LNCaP clone FGC (cell line): ENCODE data around the gene SKAP1.
A peak's percentile ranks its signal among the peaks of the same experiment; 100 is the strongest.

Source experiments
- DNase-seq: peaks from one replicate; pipeline ENCODE4 v3.0.0-alpha.2; 2011; ENCODE audit warnings: low read depth
- H3K4me3 ChIP-seq: 2 replicates; pipeline ENCODE4 v1.5.1; 2011; ENCODE audit warnings: mild to moderate bottlenecking, low read depth, low read length, control low read depth
- TF ChIP-seq, protein P1 (sequence below): IDR thresholded peaks from 2 replicates; pipeline ENCODE4 v1.5.1; 2012; ENCODE audit warnings: mild to moderate bottlenecking; ENCODE audit not compliant: control insufficient read depth, insufficient read depth; ENCODE audit errors: extremely low read depth

The SKAP1 gene

DNA sequence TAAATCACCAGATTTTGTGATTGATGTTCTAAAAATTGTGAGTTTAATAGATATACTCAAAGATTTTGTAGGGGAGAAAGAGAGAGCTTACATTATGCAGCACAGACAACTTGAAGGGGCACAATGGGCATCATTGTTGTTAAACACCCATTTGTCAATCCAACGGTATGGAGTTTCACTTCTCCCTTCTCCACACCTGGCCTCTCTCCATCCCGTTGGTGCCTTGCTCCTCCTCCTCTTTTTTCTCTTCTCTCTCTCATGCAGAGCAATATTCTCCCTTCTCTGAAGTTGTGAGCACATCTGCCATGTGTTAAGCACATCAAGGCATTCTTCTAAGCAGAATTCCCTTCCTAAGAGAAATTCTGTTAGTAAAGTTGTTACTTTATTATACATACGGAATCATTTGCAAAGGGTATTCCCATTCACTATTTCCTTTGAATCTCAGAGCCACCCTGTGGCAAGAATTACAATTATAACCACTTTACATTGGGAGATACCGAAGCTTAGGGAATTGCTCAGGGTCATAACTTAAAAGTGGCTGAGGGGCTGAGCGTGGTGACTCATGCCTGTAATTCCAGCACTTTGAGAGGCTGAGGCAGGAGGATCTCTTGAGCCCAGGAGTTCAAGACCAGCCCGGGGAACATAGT is 40.5 kb upstream of the SKAP1 start:
- no peak overlapping the region for H3K4me3 ChIP-seq
- no peak for DNase-seq
- TF ChIP-seq, protein P1, sequence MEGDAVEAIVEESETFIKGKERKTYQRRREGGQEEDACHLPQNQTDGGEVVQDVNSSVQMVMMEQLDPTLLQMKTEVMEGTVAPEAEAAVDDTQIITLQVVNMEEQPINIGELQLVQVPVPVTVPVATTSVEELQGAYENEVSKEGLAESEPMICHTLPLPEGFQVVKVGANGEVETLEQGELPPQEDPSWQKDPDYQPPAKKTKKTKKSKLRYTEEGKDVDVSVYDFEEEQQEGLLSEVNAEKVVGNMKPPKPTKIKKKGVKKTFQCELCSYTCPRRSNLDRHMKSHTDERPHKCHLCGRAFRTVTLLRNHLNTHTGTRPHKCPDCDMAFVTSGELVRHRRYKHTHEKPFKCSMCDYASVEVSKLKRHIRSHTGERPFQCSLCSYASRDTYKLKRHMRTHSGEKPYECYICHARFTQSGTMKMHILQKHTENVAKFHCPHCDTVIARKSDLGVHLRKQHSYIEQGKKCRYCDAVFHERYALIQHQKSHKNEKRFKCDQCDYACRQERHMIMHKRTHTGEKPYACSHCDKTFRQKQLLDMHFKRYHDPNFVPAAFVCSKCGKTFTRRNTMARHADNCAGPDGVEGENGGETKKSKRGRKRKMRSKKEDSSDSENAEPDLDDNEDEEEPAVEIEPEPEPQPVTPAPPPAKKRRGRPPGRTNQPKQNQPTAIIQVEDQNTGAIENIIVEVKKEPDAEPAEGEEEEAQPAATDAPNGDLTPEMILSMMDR = peak; percentile 18; the same call in 1 of the 2 replicates

DNA sequence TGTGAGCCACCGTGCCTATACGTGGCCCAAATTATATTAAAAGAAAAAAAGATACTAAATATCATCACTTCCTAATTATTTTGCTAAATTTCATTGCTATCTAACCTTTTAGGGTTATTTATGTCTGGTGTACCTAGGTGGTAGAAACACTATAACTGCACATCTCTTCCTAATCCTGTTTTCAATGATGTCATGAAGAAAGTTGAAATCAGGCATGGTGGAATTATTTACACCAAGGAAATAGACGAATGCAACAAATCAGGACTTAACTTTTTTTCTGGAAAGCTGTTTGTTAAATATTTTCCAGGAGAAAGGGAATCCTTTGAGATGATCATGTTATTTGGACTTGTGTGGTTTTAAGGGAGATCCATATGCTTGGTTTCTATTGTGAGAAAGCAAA is 39.2 kb upstream of the SKAP1 start:
- TF ChIP-seq, protein P1 = no peak
- no peak for DNase-seq
- H3K4me3 ChIP-seq = no peak overlapping the region

DNA sequence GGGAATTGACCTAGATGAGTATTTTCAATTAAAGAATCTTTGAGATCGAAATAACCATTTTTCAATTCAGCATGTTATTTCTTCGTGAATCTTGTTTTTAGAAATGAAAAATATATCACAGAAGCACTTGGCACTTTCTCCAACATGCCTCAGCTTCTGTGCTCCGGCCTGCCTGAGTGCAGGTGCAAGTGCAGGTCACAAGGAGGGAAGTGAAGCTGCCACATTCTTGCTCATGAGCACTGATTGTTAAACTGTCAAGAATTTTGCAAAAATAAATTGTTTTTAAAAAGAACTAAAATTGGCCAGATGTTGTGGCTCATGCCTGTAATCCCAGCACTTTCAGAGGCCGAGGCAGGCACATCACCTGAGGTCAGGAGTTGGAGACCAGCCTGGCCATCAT is 38.3 kb upstream of the SKAP1 start:
- no peak overlapping the region for H3K4me3 ChIP-seq
- TF ChIP-seq, protein P1 = no peak

DNA sequence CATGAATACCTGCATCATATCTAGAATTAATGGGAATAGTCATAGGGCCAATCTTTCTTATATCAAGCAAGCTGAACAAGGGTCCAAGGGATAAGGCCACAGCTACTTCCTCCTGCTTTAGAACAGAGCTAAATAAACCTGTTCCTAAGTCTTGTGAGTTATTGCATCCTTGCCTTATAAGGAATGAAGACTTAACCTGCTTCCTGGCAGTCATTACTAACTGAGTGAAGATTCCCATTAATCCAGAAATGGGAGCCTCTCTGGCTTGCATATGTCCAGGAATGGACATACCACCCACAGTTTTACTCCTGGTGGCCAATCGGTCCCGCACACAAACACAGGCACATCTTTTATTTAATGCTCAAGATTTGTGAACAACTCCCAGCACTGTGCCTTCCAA is 35.9 kb upstream of the SKAP1 start:
- TF ChIP-seq, protein P1 = no peak
- H3K4me3 ChIP-seq = no peak overlapping the region
- DNase-seq = no peak

More for the DNA sequence above, 38.3 kb upstream of the SKAP1 start:
- DNase-seq = no peak

DNA sequence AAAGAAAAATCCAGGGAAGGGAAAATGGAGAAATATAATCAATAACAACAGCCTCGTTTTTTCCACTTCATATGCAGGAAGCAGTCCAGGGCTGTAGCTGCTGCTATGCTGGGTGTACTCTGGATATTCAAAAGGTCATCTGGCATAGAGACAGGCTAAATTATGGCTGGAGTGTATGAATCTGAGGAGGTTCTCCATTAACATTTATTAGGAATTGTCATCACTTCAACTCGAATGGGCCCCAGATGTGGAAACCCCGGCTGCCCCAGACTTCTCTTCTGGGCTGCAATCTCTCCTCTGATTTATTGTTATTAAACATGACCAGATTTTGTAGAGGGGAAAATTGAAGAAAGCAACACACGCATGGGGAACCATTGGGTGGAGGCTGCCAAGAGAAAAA is 33.5 kb upstream of the SKAP1 start:
- no peak overlapping the region for H3K4me3 ChIP-seq
- TF ChIP-seq, protein P1 = no peak
- DNase-seq = no peak

DNA sequence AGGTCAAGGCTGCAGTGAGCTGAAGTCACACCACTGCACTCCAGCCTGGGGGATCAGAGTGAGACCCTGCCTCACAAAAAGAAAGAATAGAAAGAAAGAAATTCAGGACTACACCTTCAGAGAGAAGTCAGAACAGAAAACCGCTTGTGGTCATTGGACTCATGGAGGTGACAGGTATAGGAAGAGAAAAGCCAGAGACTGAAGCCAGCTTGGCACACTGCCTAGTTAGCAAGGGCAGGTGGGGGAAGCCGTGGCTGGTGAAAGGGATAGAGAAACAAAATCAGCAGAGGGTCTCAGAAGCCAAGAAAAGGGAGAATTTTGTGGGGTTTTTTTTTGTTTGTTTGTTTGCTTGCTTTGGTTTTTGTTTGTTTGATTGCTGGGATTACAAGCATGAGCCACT is 32.9 kb upstream of the SKAP1 start:
- DNase-seq = no peak
- TF ChIP-seq, protein P1 = no peak
- H3K4me3 ChIP-seq = no peak overlapping the region

DNA sequence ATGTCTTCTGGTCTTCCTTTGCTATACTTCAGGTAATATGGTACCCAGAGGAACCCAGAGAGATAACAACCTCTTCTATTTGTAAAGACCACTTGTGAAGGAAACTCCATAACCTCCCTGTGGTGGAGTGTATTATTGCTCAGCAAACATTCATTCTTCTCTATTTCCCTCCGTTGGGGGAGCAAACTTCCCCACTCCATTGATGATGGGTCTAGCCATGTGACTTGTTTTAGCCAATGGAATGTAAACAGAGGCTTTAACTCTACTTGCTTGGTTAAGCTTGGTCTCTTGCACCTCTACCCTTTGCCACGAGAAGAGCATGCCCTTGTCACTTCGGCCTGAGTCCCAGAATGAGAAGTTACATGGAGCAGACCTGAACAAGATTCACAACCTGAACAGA is 30.0 kb upstream of the SKAP1 start:
- TF ChIP-seq, protein P1 = no peak
- H3K4me3 ChIP-seq = no peak overlapping the region
- DNase-seq = no peak
